Subcutaneous adipose tissue (tissue), 4 donors: ENCODE results near the gene ECT2. TPM values are rescaled to one million over a fixed set of nuclear protein-coding genes. Genes with fewer than 3 reads are reported as not detected.

ENCODE experiments used
- CTCF ChIP-seq: fragments of 450-650 bp; IDR thresholded peaks from one replicate; pipeline ENCODE4 v1.5.1; 2016; ENCODE audit warnings: low read depth, mild to moderate bottlenecking, control low read depth, antibody characterized with exemption, moderate library complexity
- total RNA-seq, 4 donors: library from RNA; depleted of rRNA; stranded (reverse); fragments of >200 nt; gene quantifications; one replicate each; pipeline ENCODE4 v1.1.0, GENCODE V29; 2016

Gene ECT2
- total RNA-seq, 4 donors from 2014 or later = 4.7 to 14.7 (median 12.7) TPM

- TF ChIP-seq CTCF = no peak
These were observed 37.2 kb upstream of the ECT2 start for GRCh38 chr3:172713316-172713715.

GRCh38 chr3:172716476-172716875 lies 34.0 kb upstream of the ECT2 start:
- TF ChIP-seq CTCF = no peak

- TF ChIP-seq CTCF = no peak
These were observed 32.9 kb upstream of the ECT2 start for GRCh38 chr3:172717493-172718088.

GRCh38 chr3:172726380-172726779 lies 24.1 kb upstream of the ECT2 start:
- TF ChIP-seq CTCF = no peak

GRCh38 chr3:172735014-172735413 lies 15.5 kb upstream of the ECT2 start:
- no peak for TF ChIP-seq CTCF

- TF ChIP-seq CTCF = no peak
These were observed 11.1 kb upstream of the ECT2 start for GRCh38 chr3:172739462-172739861.

- no peak for TF ChIP-seq CTCF
These were observed 4.1 kb upstream of the ECT2 start for GRCh38 chr3:172746475-172746874.
